ENCODE measurements around the gene CCBE1.

The CCBE1 gene

GRCh38 chr18:59432803-59433597 lies 264.2 kb downstream of the CCBE1 start:
- no peak for DNase-seq

GRCh38 chr18:59431131-59431530 lies 266.1 kb downstream of the CCBE1 start:
- no peak for DNase-seq

DNA sequence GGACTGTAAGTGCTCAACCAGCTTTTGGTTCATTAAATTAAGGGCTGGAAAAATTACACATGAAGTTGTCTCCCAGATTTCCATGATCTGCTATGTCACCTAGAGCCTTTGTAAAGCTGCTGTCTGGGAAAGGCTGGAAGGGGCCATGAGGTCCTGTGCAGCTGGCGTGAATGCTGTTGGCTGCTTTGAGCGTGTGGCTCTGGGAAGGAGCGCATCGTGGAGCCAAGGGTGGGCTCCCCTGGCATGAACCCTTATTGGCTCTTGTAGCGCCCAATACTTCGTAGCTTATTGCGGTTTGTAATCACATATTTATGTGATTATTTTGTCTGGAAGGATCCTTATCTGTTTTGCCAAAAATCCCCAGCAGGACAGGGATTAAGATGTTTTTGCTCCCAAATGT lies 267.6 kb downstream of the CCBE1 start:
- no peak for DNase-seq

GRCh38 chr18:59428018-59428417 lies 269.2 kb downstream of the CCBE1 start:
- DNase-seq = no peak

- no peak for DNase-seq
Observed at GRCh38 chr18:59426855-59427254, 270.4 kb downstream of the CCBE1 start.

DNA sequence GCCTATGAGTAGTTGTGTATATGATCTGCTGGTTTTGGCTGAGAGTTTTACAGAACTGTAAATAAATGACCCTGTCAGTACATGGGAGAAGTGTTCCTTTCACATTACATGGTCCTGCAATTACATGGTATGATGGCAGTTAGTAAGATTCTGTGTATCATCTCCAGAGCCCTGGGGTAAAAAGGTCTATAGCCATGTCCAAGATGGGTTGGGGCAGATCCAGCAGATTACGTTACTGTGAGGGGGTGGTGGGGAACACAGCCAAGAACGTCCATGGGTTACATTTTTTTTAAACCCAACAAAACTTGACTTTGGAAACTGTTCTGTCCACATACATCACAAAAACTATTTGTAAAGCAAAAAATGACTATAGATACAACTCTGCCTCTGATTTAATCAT lies 274.0 kb downstream of the CCBE1 start:
- DNase-seq = no peak

- DNase-seq = no peak
Observed at GRCh38 chr18:59420244-59420643, 277.0 kb downstream of the CCBE1 start.

DNA sequence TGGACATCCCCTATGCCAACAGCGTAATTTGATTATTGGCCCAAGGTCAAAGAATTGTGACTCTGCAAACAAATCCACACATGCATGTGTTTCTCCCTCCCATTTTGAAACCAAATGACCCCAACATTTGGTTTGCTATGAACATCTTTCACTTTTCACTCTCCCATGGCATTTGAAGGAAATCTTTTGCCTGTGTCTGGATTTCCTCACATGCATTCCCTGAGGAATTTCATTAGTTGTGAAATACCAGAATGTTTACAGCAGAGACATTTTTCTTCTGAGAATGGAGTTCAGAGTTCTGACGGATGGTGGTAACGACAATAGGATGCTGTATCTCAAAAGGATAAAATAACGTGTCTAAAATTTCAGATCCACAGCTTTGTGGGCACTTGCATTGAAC lies 277.8 kb downstream of the CCBE1 start:
- DNase-seq = no peak

DNA sequence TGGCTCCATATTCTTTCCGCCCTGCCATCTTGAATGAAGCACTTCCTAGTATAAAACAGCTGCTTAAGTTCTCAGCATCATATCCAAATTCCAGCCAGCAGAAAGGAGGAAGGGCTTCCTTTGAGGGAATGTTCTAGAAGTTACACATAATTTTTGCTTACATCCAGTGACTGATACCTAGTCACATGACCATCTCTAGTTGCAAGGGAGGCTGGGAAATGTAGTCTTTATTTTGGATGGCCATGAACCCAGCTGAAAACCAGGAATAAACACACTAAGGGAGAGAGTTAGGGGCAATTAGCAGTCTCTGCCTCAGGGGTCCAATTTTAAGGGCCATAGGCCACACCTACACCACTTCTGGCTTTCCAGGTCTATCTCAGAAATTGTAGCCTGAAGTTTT lies 280.4 kb downstream of the CCBE1 start:
- DNase-seq = no peak

GRCh38 chr18:59414111-59414653 lies 283.0 kb downstream of the CCBE1 start:
- DNase-seq = no peak

GRCh38 chr18:59402432-59403090 lies 294.7 kb downstream of the CCBE1 start:
- DNase-seq = peak; percentile 70

DNA sequence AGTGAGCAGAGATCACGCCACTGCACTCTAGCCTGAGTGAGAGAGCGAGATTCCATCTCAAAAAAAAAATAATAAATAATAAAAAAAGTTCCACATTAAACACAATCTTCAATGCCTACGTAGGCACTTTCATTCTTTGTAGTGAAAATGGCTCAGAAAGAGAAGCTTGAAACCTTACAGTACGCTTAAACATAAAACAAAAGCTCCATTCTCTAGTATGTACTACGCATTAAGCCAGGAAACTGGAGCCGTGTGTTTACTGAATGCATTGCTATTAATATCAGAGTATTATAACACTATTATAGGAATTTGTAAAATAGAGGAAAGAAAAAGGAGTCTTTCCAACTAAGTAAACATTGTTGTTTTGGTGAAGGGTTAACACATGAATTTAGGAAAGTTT lies 296.8 kb downstream of the CCBE1 start:
- DNase-seq = no peak

GRCh38 chr18:59395226-59396175 lies 301.7 kb downstream of the CCBE1 start:
- DNase-seq = no peak

DNA sequence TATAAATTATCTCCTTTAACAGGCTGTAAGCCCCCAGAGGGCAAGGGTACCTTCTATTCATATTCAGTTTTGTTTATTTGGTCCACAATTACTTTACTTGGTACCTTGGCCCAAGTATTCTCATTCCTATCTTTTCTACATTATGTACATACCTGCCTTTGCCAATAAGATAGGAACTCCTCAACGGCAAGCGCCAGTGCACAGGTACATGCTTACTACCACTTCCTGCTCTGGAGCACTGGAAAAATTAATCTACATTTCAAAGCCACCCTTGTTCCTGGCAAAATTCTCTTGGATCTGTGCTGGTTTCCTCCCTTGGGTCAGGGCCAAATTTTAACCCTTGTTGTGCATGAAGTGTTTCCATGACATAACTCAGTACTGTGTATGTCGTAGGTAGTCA lies 303.8 kb downstream of the CCBE1 start:
- no peak for DNase-seq

DNA sequence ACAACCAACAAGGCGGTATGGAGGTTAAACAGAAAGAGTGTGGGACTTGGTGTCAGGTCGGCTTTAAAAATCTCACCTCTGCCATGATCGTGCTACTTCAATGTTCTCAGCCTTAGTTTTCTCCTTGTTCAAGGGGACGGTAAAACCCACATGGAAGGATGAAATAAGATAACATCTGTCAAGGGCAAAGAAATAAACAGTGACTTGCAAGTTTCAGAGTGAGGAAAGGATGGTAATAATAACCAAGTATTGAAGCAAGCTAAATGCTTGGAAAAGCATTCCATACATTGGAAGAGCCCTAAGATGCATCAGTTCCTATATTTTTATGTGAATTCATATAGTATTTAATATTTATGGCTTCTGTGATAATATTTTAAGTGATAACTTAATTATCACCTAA lies 308.4 kb downstream of the CCBE1 start:
- DNase-seq = no peak

DNA sequence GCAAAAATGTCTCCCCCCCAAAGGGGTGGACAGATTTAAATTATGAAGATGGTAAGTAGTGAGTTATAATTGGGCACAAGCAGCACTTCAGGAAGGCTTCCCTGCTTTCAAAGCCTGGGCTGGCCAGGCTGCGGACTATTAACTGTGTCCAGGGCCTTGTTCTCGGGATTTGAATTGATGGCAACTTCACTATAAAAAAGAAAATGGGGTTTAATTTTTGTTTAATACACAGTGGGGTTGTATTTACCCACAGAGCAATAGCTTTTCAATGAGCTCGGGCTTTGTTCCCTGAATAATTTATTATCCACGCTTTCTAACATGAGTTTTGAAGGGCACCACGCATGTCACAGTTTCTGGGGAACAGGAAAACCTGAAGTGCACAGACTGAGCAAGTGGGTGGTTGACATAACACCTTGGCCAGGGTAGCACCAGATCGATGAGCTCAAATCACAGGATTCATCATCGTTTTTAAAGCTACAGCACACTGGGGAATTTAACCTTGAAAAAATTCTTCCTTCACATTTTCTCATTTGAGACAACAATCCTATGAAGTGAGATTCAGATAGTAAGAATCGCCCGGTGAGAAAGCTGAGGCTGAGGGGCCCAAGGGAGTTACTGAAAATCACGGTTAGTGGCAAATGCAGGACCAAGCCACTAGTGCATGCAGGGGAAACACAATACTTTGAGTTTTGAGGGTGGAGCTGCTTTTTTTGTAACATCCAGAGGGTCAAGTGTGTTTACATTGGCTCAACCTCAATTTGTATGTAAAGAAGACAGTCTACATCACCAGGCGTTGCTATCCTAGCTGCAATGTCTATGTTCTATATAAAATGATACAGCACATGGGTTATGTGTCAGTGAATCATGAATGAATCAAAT lies 309.3 kb downstream of the CCBE1 start:
- no peak for DNase-seq

- no peak for DNase-seq
Observed at GRCh38 chr18:59386909-59387686, 310.1 kb downstream of the CCBE1 start.

DNA sequence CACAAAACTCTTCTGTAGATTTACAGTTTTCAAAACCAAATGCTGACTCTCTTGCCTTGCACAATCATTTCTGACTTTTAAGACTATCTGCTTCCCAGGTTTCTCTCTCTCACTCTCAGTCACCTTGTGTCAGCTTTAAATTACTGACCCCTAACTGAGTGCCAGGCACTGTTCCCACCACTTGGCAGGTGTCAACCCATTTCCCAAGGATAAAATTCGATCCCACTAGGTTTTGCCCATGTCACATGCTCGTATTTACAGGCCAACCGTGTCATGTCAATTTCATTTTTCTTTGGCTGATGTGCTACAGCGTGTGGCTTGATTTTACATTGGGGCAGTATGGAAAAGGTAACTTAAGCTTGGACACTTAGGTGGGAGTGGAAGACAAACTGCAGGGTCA lies 312.0 kb downstream of the CCBE1 start:
- no peak for DNase-seq

- DNase-seq = no peak
Observed at GRCh38 chr18:59383851-59384250, 313.4 kb downstream of the CCBE1 start.

- no peak for DNase-seq
Observed at GRCh38 chr18:59382383-59382782, 314.8 kb downstream of the CCBE1 start.

GRCh38 chr18:59381949-59382348 lies 315.3 kb downstream of the CCBE1 start:
- DNase-seq = no peak
